K562 (cell line): ENCODE data around the gene ELP5. TPM values are rescaled to one million over a fixed set of nuclear protein-coding genes. Genes with fewer than 3 reads are reported as not detected.

Experiments
- ATAC-seq: fragments of 200-7000 bp; cut with Tn5 transposase; 3 replicates; pipeline ENCODE4 v1.9.1; 2020; ENCODE audit warnings: moderate library complexity
- BruUV-seq: library from RNA; stranded (reverse); fragments of 400-500 nt; replicated peaks from 2 replicates; lab custom pipeline; 2021; lab: Mats Ljungman, UMichigan
- CTCF ChIA-PET: fragments of 300-600 bp; formaldehyde crosslinking; extraction: SDS; loops from one replicate; lab custom pipeline; 2021; ENCODE audit warnings: low intra/inter-chr PET ratio; lab: Yijun Ruan, JAX
- POLR2A ChIA-PET: fragments of 300-600, 350-650 bp; sonication (Branson Sonifier 250); formaldehyde crosslinking; extraction: SDS; loops from one replicate; lab custom pipeline; 2021; ENCODE audit warnings: antibody characterized with exemption, inconsistent platforms; lab: Yijun Ruan, JAX
- DNase-seq, 4 experiments: peaks; one replicate each; pipeline versions ENCODE4 v3.0.0 to v3.0.0-alpha.2; 2011 to 2018; ENCODE audit warnings: low spot score in 3 of 4, mixed read lengths in 3 of 4; ENCODE audit errors: extremely low read depth in 1 of 4
- FAIRE-seq: peaks from 2 replicates; lab custom pipeline; 2011; peaks lifted over from hg19 to GRCh38; lab: Jason Lieb, UNC
- H2AFZ ChIP-seq: 2 replicates; pipeline ENCODE4 v1.6.0; 2011; ENCODE audit warnings: low read depth, low read length, control low read depth, inconsistent platforms
- H3K27ac ChIP-seq: fragments of 200-600 bp; 3 replicates; pipeline ENCODE4 v1.8.0; 2011; ENCODE audit warnings: low read depth, mild to moderate bottlenecking, control low read depth, inconsistent platforms, low read length, moderate library complexity, mixed read lengths; ENCODE audit errors: extremely low read depth
- H3K27me3 ChIP-seq, 2 experiments: fragments of 300-600 bp in 1 of 2; 2 replicates in 1 of 2; 3 replicates in 1 of 2; pipeline versions ENCODE4 v1.6.0 to v1.8.0; 2011; ENCODE audit warnings: inconsistent platforms in 2 of 2, low read length in 2 of 2, mild to moderate bottlenecking in 1 of 2, mixed read lengths in 1 of 2, moderate library complexity in 1 of 2; ENCODE audit not compliant: control insufficient read depth in 2 of 2, insufficient read depth in 2 of 2
- H3K36me3 ChIP-seq: fragments of 300-600 bp; 3 replicates; pipeline ENCODE4 v1.8.0; 2011; ENCODE audit warnings: mild to moderate bottlenecking, low read length, inconsistent platforms; ENCODE audit not compliant: control insufficient read depth, insufficient read depth
- H3K4me1 ChIP-seq, 2 experiments: fragments of 200-600 bp in 1 of 2; replicated peaks in 1 of 2; 2 replicates in 1 of 2; 3 replicates in 1 of 2; pipeline versions ENCODE4 v1.5.1 to v1.8.0; 2011; ENCODE audit warnings: inconsistent platforms in 2 of 2, low read length in 2 of 2, mild to moderate bottlenecking in 1 of 2, mixed read lengths in 1 of 2, moderate library complexity in 1 of 2; ENCODE audit not compliant: control insufficient read depth in 2 of 2, insufficient read depth in 2 of 2
- H3K4me2 ChIP-seq: 2 replicates; pipeline ENCODE4 v1.6.1; 2011; ENCODE audit warnings: low read length, control low read depth, inconsistent platforms, mixed read lengths; ENCODE audit not compliant: insufficient read depth
- H3K4me3 ChIP-seq: fragments of 200-600 bp; sonication (generic), shearing (Covaris generic); 2 replicates; pipeline ENCODE4 v1.5.1; 2016; ENCODE audit warnings: control low read depth, inconsistent platforms
- H3K79me2 ChIP-seq: fragments of 200-600 bp; 3 replicates; pipeline ENCODE4 v1.8.0; 2011; ENCODE audit warnings: low read length, inconsistent platforms; ENCODE audit not compliant: control insufficient read depth, insufficient read depth
- H3K9ac ChIP-seq, 2 experiments: 2 replicates each; pipeline versions ENCODE4 v1.6.0 to v1.6.1; 2011; ENCODE audit warnings: low read depth in 2 of 2, low read length in 2 of 2, control low read depth in 1 of 2, inconsistent platforms in 1 of 2, mild to moderate bottlenecking in 1 of 2, mixed read lengths in 1 of 2; ENCODE audit not compliant: insufficient read depth in 1 of 2
- H3K9me1 ChIP-seq: one replicate; pipeline ENCODE4 v1.6.0; 2011; ENCODE audit warnings: inconsistent platforms, mild to moderate bottlenecking, low read length, moderate library complexity; ENCODE audit not compliant: control insufficient read depth, insufficient read depth
- H3K9me3 ChIP-seq: replicated peaks from 2 replicates; pipeline ENCODE4 v1.5.1; 2011; ENCODE audit warnings: low read depth, low read length, inconsistent platforms; ENCODE audit not compliant: control insufficient read depth, insufficient read depth
- H4K20me1 ChIP-seq: replicated peaks from 2 replicates; pipeline ENCODE4 v1.6.1; 2011; ENCODE audit warnings: low read length, inconsistent platforms, mixed read lengths; ENCODE audit not compliant: control insufficient read depth, insufficient read depth
- ARID4B ChIP-seq: sonication (generic); formaldehyde crosslinking; IDR thresholded peaks from 2 replicates; pipeline ENCODE4 v1.8.0; 2022; ENCODE audit warnings: mild to moderate bottlenecking, missing genetic modification reagents
- COPS2 ChIP-seq: fragments of 450-650 bp; conservative IDR thresholded peaks from 2 replicates; pipeline ENCODE4 v1.6.1; 2016; ENCODE audit warnings: mild to moderate bottlenecking, moderate library complexity
- ETV5 ChIP-seq: sonication (generic); formaldehyde crosslinking; IDR thresholded peaks from 2 replicates; pipeline ENCODE4 v1.4.0; 2020; ENCODE audit warnings: low read depth, mild to moderate bottlenecking, missing genetic modification reagents
- JUNB ChIP-seq: fragments of 450-650 bp; formaldehyde crosslinking; conservative IDR thresholded peaks from 2 replicates; pipeline ENCODE4 v1.4.0; 2020; ENCODE audit warnings: mild to moderate bottlenecking
- LEF1 ChIP-seq: fragments of 450-650 bp; IDR thresholded peaks from 2 replicates; pipeline ENCODE4 v1.6.1; 2016; ENCODE audit warnings: mild to moderate bottlenecking
- NFE2 ChIP-seq: IDR thresholded peaks from 2 replicates; pipeline ENCODE4 v1.6.1; 2014; ENCODE audit warnings: antibody characterized with exemption, low read depth
- PHB2 ChIP-seq: fragments of 450-650 bp; IDR thresholded peaks from 2 replicates; pipeline ENCODE4 v1.6.1; 2017; ENCODE audit warnings: low read depth
- RBM15 ChIP-seq: fragments of 200-400 bp; formaldehyde crosslinking; IDR thresholded peaks from 2 replicates; pipeline ENCODE4 v1.6.1; 2018; ENCODE audit warnings: mild to moderate bottlenecking, low read length, moderate library complexity; ENCODE audit not compliant: insufficient read depth
- SNIP1 ChIP-seq: fragments of 450-650 bp; IDR thresholded peaks from 2 replicates; pipeline ENCODE4 v1.7.1; 2017; ENCODE audit warnings: low read depth, mild to moderate bottlenecking
- TFAM ChIP-seq: fragments of 250-450 bp; sonication (Bioruptor Pico); conservative IDR thresholded peaks from 2 replicates; pipeline ENCODE4 v1.5.0; 2021; ENCODE audit warnings: mild to moderate bottlenecking, moderate library complexity
- THRB ChIP-seq: fragments of 450-650 bp; formaldehyde crosslinking; conservative IDR thresholded peaks from 2 replicates; pipeline ENCODE4 v1.4.0; 2022; ENCODE audit warnings: mild to moderate bottlenecking, missing genetic modification characterization
- USF2 ChIP-seq: sonication (generic); formaldehyde crosslinking; IDR thresholded peaks from 2 replicates; pipeline ENCODE4 v1.5.0; 2020; ENCODE audit warnings: missing genetic modification reagents
- ZBTB7A ChIP-seq: IDR thresholded peaks from 2 replicates; pipeline ENCODE4 v1.6.1; 2011; ENCODE audit warnings: low read depth, mild to moderate bottlenecking, low read length, moderate library complexity, borderline replicate concordance; ENCODE audit not compliant: control insufficient read depth
- ZNF277 ChIP-seq: fragments of 250-450 bp; sonication (Bioruptor Pico); IDR thresholded peaks from 2 replicates; pipeline ENCODE4 v1.8.0; 2022; ENCODE audit warnings: inconsistent platforms, mild to moderate bottlenecking, moderate library complexity, borderline replicate concordance
- ZNF644 ChIP-seq: fragments of 200-800 bp; sonication (Bioruptor generic); IDR thresholded peaks from 2 replicates; pipeline ENCODE4 v1.6.1; 2016; ENCODE audit warnings: low read depth, missing genetic modification characterization, missing compliant biosample characterization
- ZNF785 ChIP-seq: fragments of 250-450 bp; sonication (Bioruptor Pico); IDR thresholded peaks from 2 replicates; pipeline ENCODE4 v1.4.0; 2020; ENCODE audit warnings: mild to moderate bottlenecking
- WGBS: fragments of 100-300 bp; shearing (Covaris generic); methylation state at CpG from one replicate; pipeline ENCODE4 v1.1.6; 2016; ENCODE audit warnings: low coverage, mixed read lengths; ENCODE audit not compliant: insufficient coverage; ENCODE audit errors: missing lambda C conversion rate; 5-methylcytosine and 5-hydroxymethylcytosine counted together
- in situ Hi-C: fragments of 300-500 bp; cut with MboI; formaldehyde crosslinking; loops from 4 replicates; pipeline ENCODE4 v1.15.0; 2018; ENCODE audit warnings: inconsistent platforms, mixed read lengths
- intact Hi-C: fragments of 100-400 bp; cut with micrococcal nuclease; formaldehyde crosslinking; loops from 2 replicates; pipeline ENCODE4 v1.14.2; 2022
- polyA plus RNA-seq, 8 experiments: library from polyadenylated mRNA; depleted of rRNA in 4 of 8; stranded (reverse) in 5 of 8; unstranded in 3 of 8; fragments of >200 nt; fragmentation: Nextera tagmentation in 2 of 8; fragmentation: Illumina TruSeq in 1 of 8; extraction: Ambion mirVana in 2 of 8; extraction: Trizol in 1 of 8; gene quantifications; 2 replicates each; pipeline versions ENCODE4 v1.2.1 to v1.2.3, GENCODE V29; 2011 to 2014; ENCODE audit warnings: inconsistent platforms in 1 of 8, missing spikeins in 1 of 8
- total RNA-seq, 7 experiments: library from RNA; depleted of rRNA in 6 of 7; stranded (reverse); fragments of >200 nt in 6 of 7; fragmentation: Illumina TruSeq in 2 of 7; extraction: Trizol in 2 of 7; gene quantifications; 2 replicates each; pipeline versions ENCODE4 v1.2.1 to v1.2.3, GENCODE V29; 2011 to 2021; ENCODE audit warnings: low replicate concordance in 1 of 7

The ELP5 gene
- total and polyA plus RNA-seq, 9 of the 15 experiments (the other 6 are each of a cell fraction or from before 2014, with no cell fraction given) = 25.7 to 77.9 (median 52.9) TPM

- in situ Hi-C loops = no loop called here
- CTCF ChIA-PET = no interaction called here
- DNase-seq = no peak
- peaks cover 15 to 48% of the 10 kb centered on the region in 2 experiments; a peak in 4 of 5 replicates for H3K4me1 ChIP-seq
- H3K27ac ChIP-seq = no peak overlapping the region
- H3K9me3 ChIP-seq = no peaks in the 10 kb centered on the region
- H3K4me3 ChIP-seq = no peak overlapping the region
- H3K4me2 ChIP-seq = no peak overlapping the region
- no TSS peak for BruUV-seq
- H3K79me2 ChIP-seq = no peaks in the 10 kb centered on the region; the same call in 2 of the 3 replicates
- 78% methylated on average over 11 of the region's 12 CpGs for WGBS
- H3K36me3 ChIP-seq = 0 out of 3 replicates have a peak, but pooled peaks cover 3% of the 10 kb centered on the region
- H2AFZ ChIP-seq = no peak overlapping the region
- FAIRE-seq = no peak
- no peak overlapping the region for H3K9ac ChIP-seq
- intact Hi-C loops = no loop called here
- POLR2A ChIA-PET = interaction anchor here (0.6 to 1.8 kb wide), 4 partner anchors 11 to 295 kb away, joined by 3 to 13 read pairs (median 5); no protein-coding TSS in a partner anchor
- no peaks in the 10 kb centered on the region for H3K27me3 ChIP-seq
- H4K20me1 ChIP-seq = no peaks in the 10 kb centered on the region; the same call in 1 of the 2 replicates
- ATAC-seq = no peak
- no peaks in the 10 kb centered on the region for H3K9me1 ChIP-seq
- TF ChIP-seq LEF1 (no peak), ZNF277 (no peak), NFE2 (no peak), ETV5 (CRISPR knock-in tag) (no peak), JUNB (no peak), USF2 (no peak), THRB (CRISPR knock-in tag) (no peak), ZNF644 (tag) (no peak), TFAM (CRISPR knock-in tag) (no peak), ZBTB7A (no peak), SNIP1 (no peak), RBM15 (no peak), ZNF785 (CRISPR knock-in tag) (no peak), PHB2 (no peak), COPS2 (no peak), ARID4B (no peak)
Measured at GRCh38 chr17:7285679-7286078, 33.7 kb downstream of the ELP5 start.
